A673 (cell line): ENCODE measurements around the gene TAOK2.

Source experiments
- EZH2 ChIP-seq: fragments of 200-600 bp; sonication (generic); IDR thresholded peaks from 2 replicates; pipeline ENCODE4 v1.6.1; 2017; ENCODE audit warnings: borderline replicate concordance, low read depth, mild to moderate bottlenecking, mixed read lengths, antibody characterized with exemption, low read length; ENCODE audit not compliant: poor library complexity, severe bottlenecking
- TF ChIP-seq, protein P1 (sequence below): fragments of 300-800, 200-600 bp; sonication (generic); conservative IDR thresholded peaks from 2 replicates; pipeline ENCODE4 v1.5.1; 2017; ENCODE audit warnings: low read depth, mild to moderate bottlenecking, antibody characterized with exemption, low read length, moderate library complexity, mixed read lengths

GRCh38 chr16:30022887-30023286 is 49.2 kb downstream of the TAOK2 start, which contains the start of gene C16orf92:
- TF ChIP-seq, protein P1, sequence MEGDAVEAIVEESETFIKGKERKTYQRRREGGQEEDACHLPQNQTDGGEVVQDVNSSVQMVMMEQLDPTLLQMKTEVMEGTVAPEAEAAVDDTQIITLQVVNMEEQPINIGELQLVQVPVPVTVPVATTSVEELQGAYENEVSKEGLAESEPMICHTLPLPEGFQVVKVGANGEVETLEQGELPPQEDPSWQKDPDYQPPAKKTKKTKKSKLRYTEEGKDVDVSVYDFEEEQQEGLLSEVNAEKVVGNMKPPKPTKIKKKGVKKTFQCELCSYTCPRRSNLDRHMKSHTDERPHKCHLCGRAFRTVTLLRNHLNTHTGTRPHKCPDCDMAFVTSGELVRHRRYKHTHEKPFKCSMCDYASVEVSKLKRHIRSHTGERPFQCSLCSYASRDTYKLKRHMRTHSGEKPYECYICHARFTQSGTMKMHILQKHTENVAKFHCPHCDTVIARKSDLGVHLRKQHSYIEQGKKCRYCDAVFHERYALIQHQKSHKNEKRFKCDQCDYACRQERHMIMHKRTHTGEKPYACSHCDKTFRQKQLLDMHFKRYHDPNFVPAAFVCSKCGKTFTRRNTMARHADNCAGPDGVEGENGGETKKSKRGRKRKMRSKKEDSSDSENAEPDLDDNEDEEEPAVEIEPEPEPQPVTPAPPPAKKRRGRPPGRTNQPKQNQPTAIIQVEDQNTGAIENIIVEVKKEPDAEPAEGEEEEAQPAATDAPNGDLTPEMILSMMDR = no peak
- TF ChIP-seq EZH2 = no peak
